Stomach (tissue), 9 donors: ENCODE data around the gene LZTS2. TPM values are rescaled to one million over a fixed set of nuclear protein-coding genes. Genes with fewer than 3 reads are reported as not detected.

Experiments used
- DNase-seq, 2 donors: peaks; one replicate each; pipeline versions ENCODE4 v3.0.0 to v3.0.0-alpha.2; 2013 to 2019
- H3K27ac ChIP-seq, 5 donors: fragments of 200-600 bp in 4 of 5; sonication (generic) in 4 of 5; one replicate each; pipeline ENCODE4 v1.5.1; 2013 to 2019; ENCODE audit warnings: mild to moderate bottlenecking in 1 of 5, moderate library complexity in 1 of 5
- H3K27me3 ChIP-seq, 3 donors: fragments of 200-600 bp; sonication (generic); one replicate each; pipeline ENCODE4 v1.5.1; 2017 to 2019; ENCODE audit warnings: mixed run types in 1 of 3
- H3K36me3 ChIP-seq, 4 donors: fragments of 200-600 bp; sonication (generic); 1 replicate in 3 of 4; 2 replicates in 1 of 4; pipeline ENCODE4 v1.5.1; 2016 to 2019
- H3K4me1 ChIP-seq, 4 donors: fragments of 200-600 bp; sonication (generic); one replicate each; pipeline ENCODE4 v1.5.1; 2016 to 2019
- H3K4me3 ChIP-seq, 4 donors: fragments of 200-600 bp; sonication (generic) in 3 of 4; one replicate each; pipeline ENCODE4 v1.5.1; 2016 to 2019; ENCODE audit warnings: mild to moderate bottlenecking in 1 of 4
- H3K9me3 ChIP-seq, 4 donors: fragments of 200-600 bp; sonication (generic); one replicate each; pipeline ENCODE4 v1.5.1; 2016 to 2019
- CTCF ChIP-seq, 7 experiments: fragments of 450-650 bp in 4 of 7; fragments of 200-600 bp in 3 of 7; sonication (generic) in 3 of 7; IDR thresholded peaks; one replicate each; pipeline ENCODE4 v1.5.1; 2016 to 2019; ENCODE audit warnings: antibody characterized with exemption in 7 of 7, control low read depth in 2 of 7, mild to moderate bottlenecking in 1 of 7
- EP300 ChIP-seq: sonication (generic); formaldehyde crosslinking; IDR thresholded peaks from one replicate; pipeline ENCODE4 v1.6.1; 2017; ENCODE audit warnings: antibody characterized with exemption
- POLR2A ChIP-seq, 4 donors: fragments of 450-650 bp; IDR thresholded peaks; one replicate each; pipeline ENCODE4 v1.6.1; 2016; ENCODE audit warnings: antibody characterized with exemption in 4 of 4, control low read depth in 2 of 4, mild to moderate bottlenecking in 1 of 4, moderate library complexity in 1 of 4
- POLR2AphosphoS5 ChIP-seq, 3 donors: sonication (generic); formaldehyde crosslinking; IDR thresholded peaks; one replicate each; pipeline ENCODE4 v1.6.1; 2016; ENCODE audit warnings: antibody characterized with exemption in 3 of 3
- WGBS, 5 donors: extraction: QIAGEN DNeasy Blood & Tissue Kit in 3 of 5; methylation state at CpG; one replicate each; pipeline versions ENCODE4 v1.1.5 to v1.1.7; 2013 to 2018; 5-methylcytosine and 5-hydroxymethylcytosine counted together
- intact Hi-C: fragments of 100-400 bp; cut with DNase I; formaldehyde crosslinking; loops from one replicate; pipeline ENCODE4 v1.15.1; 2023; ENCODE audit warnings: low total_unique reads
- polyA plus RNA-seq, 3 donors: library from polyadenylated mRNA; stranded (reverse); fragments of 200-250 nt; gene quantifications; one replicate each; pipeline ENCODE4 v1.2.3, GENCODE V29; 2013
- total RNA-seq, 5 donors: library from RNA; depleted of rRNA; stranded (reverse); fragments of >200 nt; gene quantifications; one replicate each; pipeline versions ENCODE4 v1.1.0 to v1.2.3, GENCODE V29; 2014 to 2016
- donor health status: healthy with polysubstance abuse.
- donor health status: Bipolar disorder and iron deficiency.
- donor health status: healthy.

LZTS2 gene
- total and polyA plus RNA-seq, 8 donors: 34.7 to 70.7 (median 48.0) TPM

- no peak overlapping the region for H3K4me3 ChIP-seq
- H3K36me3 ChIP-seq: peaks cover 0 to 4% (median 1%) of the 10 kb centered on the region in 4 donors
- H3K9me3 ChIP-seq: no peaks in the 10 kb centered on the region
- TF ChIP-seq POLR2AphosphoS5 (IDR thresholded peaks at IDR 0.05) (no peak), EP300 (no peak), CTCF (IDR thresholded peaks at IDR 0.05) (no peak), POLR2A (IDR thresholded peaks at IDR 0.05) (no peak)
- H3K27me3 ChIP-seq: peaks cover 0 to 18% (median 2%) of the 10 kb centered on the region in 3 donors
- intact Hi-C loops: no loop called here
- peaks cover 19 to 40% (median 31%) of the 10 kb centered on the region in 4 donors for H3K4me1 ChIP-seq
- WGBS, 5 donors: 60 to 67% (median 63%) methylated on average over 22 to 27 of the region's 27 CpGs
- DNase-seq: no peak
- no peak overlapping the region for H3K27ac ChIP-seq
Observed at GRCh38 chr10:101029520-101030295, 30.1 kb downstream of the LZTS2 start.

- Histone ChIP-seq H3K4me1 (peaks cover 19 to 40% (median 31%) of the 10 kb centered on the region in 4 donors), H3K9me3 (no peaks in the 10 kb centered on the region), H3K27me3 (peaks cover 0 to 18% (median 2%) of the 10 kb centered on the region in 3 donors), H3K4me3 (peak overlapping the region; percentile 63 to 79 (median 66)), H3K27ac (peak overlapping the region; percentile 74 to 98 (median 93)), H3K36me3 (peaks cover 7 to 13% (median 10%) of the 10 kb centered on the region in 4 donors)
- intact Hi-C loops: no loop called here
- no peak for TF ChIP-seq EP300
- no peak for TF ChIP-seq POLR2A (IDR thresholded peaks at IDR 0.05)
- WGBS, 5 donors: 7 to 12% (median 10%) methylated on average over 9 to 25 of the region's 25 CpGs
- DNase-seq: peak in 1 of 2 donors; percentile 42
Observed at GRCh38 chr10:101030496-101031127, 31.0 kb downstream of the LZTS2 start.

- intact Hi-C loops: no loop called here
- Histone ChIP-seq H3K27me3 (peaks cover 0 to 18% (median 2%) of the 10 kb centered on the region in 3 donors), H3K4me1 (peaks cover 19 to 40% (median 31%) of the 10 kb centered on the region in 4 donors), H3K9me3 (no peaks in the 10 kb centered on the region), H3K27ac (peak within 1 kb of the TSS; percentile 74 to 98 (median 93)), H3K4me3 (peak within 1 kb of the TSS; percentile 63 to 79 (median 66)), H3K36me3 (peaks cover 13 to 19% (median 17%) of the 10 kb centered on the region in 4 donors)
- 0 to 1% (median 0%) methylated on average over 30 to 38 of the region's 38 CpGs for WGBS, 5 donors
- TF ChIP-seq POLR2AphosphoS5 (IDR thresholded peaks at IDR 0.05): peak; percentile 6 to 70 (median 59)
- TF ChIP-seq EP300: no peak
- TF ChIP-seq POLR2A (IDR thresholded peaks at IDR 0.05): peak in 1 of 4 donors; percentile 29
- TF ChIP-seq CTCF (IDR thresholded peaks at IDR 0.05): no peak
- peak; percentile 98 for DNase-seq
Observed at GRCh38 chr10:101031128-101031795, 31.7 kb downstream of the LZTS2 start, which contains the start of the genes PDZD7 and SFXN3. TSS of gene PDZD7 (minus strand) at chr10:101031129. CDS start at chr10:101030219, 910 bp downstream. TSS of gene SFXN3 (plus strand) at chr10:101031234. CDS start at chr10:101034695, 3,461 bp downstream.

- H3K9me3 ChIP-seq: no peaks in the 10 kb centered on the region
- TF ChIP-seq EP300 (no peak), POLR2A (IDR thresholded peaks at IDR 0.05) (no peak), CTCF (IDR thresholded peaks at IDR 0.05) (no peak), POLR2AphosphoS5 (IDR thresholded peaks at IDR 0.05) (peak in 1 of 3 donors; percentile 21)
- peak overlapping the region; percentile 63 to 79 (median 66) for H3K4me3 ChIP-seq
- H3K36me3 ChIP-seq: peaks cover 19 to 27% (median 24%) of the 10 kb centered on the region in 4 donors
- WGBS, 5 donors: 0 to 1% (median 0%) methylated on average over 27 to 47 of the region's 47 CpGs
- peaks cover 0 to 18% (median 2%) of the 10 kb centered on the region in 3 donors for H3K27me3 ChIP-seq
- peak; percentile 79 to 94 for DNase-seq
- peaks cover 19 to 40% (median 31%) of the 10 kb centered on the region in 4 donors for H3K4me1 ChIP-seq
- intact Hi-C loops: no loop called here
- H3K27ac ChIP-seq: peak overlapping the region; percentile 74 to 98 (median 93)
Observed at GRCh38 chr10:101031796-101032636, 32.4 kb downstream of the LZTS2 start.
